ENCODE measurements around the gene CDH8. TPM values are rescaled to one million over a fixed set of nuclear protein-coding genes. Genes with fewer than 3 reads are reported as not detected.
"Not testable (repeated sequence)": the region's sequence is repeated elsewhere in the genome, so short reads cannot be mapped to it uniquely, and the experiment has no call there.

CDH8 gene
- total RNA-seq, 1 donor from 2014 or later, result 0.78 TPM

DNA sequence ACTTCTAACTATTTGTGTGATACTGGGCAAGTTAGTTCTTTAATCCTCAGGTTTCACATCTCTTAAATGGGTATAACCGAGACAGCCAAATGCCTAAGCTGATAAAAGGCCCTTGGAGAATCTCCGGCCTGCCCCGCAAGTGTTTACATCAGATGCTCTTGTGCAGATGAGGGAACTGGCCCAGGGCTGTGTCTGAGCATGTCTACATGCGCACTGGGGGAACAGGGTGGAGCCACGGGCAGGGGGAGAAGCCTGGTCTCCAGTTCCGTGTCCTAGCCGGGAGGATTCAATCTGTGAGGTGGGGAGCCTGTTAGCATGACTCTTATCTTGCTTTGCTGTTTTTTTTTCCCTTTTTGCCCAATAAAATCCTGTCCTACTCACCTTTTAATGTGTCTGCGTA, 222.9 kb downstream of the CDH8 start:
- TF ChIP-seq, protein P1, sequence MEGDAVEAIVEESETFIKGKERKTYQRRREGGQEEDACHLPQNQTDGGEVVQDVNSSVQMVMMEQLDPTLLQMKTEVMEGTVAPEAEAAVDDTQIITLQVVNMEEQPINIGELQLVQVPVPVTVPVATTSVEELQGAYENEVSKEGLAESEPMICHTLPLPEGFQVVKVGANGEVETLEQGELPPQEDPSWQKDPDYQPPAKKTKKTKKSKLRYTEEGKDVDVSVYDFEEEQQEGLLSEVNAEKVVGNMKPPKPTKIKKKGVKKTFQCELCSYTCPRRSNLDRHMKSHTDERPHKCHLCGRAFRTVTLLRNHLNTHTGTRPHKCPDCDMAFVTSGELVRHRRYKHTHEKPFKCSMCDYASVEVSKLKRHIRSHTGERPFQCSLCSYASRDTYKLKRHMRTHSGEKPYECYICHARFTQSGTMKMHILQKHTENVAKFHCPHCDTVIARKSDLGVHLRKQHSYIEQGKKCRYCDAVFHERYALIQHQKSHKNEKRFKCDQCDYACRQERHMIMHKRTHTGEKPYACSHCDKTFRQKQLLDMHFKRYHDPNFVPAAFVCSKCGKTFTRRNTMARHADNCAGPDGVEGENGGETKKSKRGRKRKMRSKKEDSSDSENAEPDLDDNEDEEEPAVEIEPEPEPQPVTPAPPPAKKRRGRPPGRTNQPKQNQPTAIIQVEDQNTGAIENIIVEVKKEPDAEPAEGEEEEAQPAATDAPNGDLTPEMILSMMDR (IDR thresholded peaks at IDR 0.05), result no peak
- Histone ChIP-seq H3K27ac (no peak overlapping the region), H3K36me3 (no peaks in the 10 kb centered on the region), H3K4me1 (no peaks in the 10 kb centered on the region), H3K4me3 (no peak overlapping the region), H3K27me3 (no peaks in the 10 kb centered on the region), H3K9me3 (no peaks in the 10 kb centered on the region)
- no peak for DNase-seq
- ATAC-seq, result no peak
- intact Hi-C loops (cut with DNase I), result no loop called here

DNA sequence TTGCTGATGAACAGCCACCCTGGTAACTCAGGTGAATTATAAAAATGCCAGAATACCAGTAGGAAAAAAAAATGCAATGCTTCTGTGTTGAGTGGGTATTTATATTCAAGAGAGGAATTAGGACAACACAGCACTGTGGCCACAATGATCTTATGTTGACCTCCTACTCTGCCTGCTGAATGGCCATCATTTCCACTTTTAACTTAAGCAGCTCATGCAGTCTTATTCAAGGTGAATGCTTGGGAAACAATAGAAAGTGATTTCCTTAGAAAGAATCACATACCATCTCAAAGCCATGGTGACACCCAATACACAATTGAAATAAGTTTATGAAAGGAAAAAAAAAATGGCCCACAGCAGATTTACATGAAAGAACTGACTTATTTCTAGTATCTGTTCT, 224.0 kb downstream of the CDH8 start:
- Histone ChIP-seq H3K27ac (no peak overlapping the region), H3K36me3 (no peaks in the 10 kb centered on the region), H3K9me3 (no peaks in the 10 kb centered on the region), H3K27me3 (no peaks in the 10 kb centered on the region), H3K4me1 (no peaks in the 10 kb centered on the region), H3K4me3 (no peak overlapping the region)
- intact Hi-C loops (cut with DNase I), result no loop called here
- TF ChIP-seq, protein P1 (IDR thresholded peaks at IDR 0.05), result no peak
- ATAC-seq (no peak), DNase-seq (no peak)

DNA sequence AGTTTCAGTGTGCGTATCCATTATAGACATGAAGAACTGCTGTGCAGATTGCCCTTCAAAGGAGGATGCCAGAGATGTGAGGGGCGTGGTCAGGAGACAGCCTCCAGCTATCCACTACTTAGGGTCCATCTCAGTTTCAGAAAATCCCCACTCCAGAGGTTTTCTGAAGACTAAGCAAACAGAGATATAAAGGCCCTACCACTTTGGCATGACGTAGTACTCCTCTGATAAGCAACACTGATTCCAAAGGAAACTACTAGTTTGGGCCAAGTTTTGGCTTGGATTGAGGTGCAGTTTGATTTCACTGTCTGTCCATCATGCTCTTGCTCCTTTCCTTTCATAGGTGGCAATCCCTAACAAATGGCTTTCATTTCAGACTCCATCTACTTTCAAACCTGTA, 228.7 kb downstream of the CDH8 start:
- no peak for DNase-seq
- H3K27ac ChIP-seq, result no peak overlapping the region
- no peaks in the 10 kb centered on the region for H3K36me3 ChIP-seq
- ATAC-seq, result no peak
- intact Hi-C loops (cut with DNase I), result no loop called here
- no peak overlapping the region for H3K4me3 ChIP-seq
- H3K27me3 ChIP-seq, result no peaks in the 10 kb centered on the region
- no peaks in the 10 kb centered on the region for H3K9me3 ChIP-seq
- no peaks in the 10 kb centered on the region for H3K4me1 ChIP-seq
- TF ChIP-seq, protein P1 (IDR thresholded peaks at IDR 0.05), result no peak

DNA sequence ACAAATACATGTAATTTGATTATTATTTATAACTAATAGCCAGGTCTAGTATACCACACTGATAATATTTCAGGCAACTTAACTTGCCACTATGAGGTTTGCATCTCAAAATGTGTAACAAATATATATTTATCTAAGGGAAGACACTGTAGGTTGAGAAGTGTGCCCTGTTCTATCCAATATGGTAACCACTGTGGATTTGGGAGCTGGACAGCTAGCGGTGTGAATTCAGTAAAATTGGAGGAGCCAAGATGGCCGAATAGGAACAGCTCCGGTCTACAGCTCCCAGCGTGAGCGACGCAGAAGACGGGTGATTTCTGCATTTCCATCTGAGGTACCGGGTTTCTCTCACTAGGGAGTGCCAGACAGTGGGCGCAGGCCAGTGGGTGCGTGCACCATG, 235.0 kb downstream of the CDH8 start:
- intact Hi-C loops (cut with DNase I); H3K27ac ChIP-seq; H3K36me3 ChIP-seq; H3K4me1 ChIP-seq; H3K4me3 ChIP-seq; ATAC-seq; DNase-seq; H3K9me3 ChIP-seq; H3K27me3 ChIP-seq: not testable (repeated sequence)

DNA sequence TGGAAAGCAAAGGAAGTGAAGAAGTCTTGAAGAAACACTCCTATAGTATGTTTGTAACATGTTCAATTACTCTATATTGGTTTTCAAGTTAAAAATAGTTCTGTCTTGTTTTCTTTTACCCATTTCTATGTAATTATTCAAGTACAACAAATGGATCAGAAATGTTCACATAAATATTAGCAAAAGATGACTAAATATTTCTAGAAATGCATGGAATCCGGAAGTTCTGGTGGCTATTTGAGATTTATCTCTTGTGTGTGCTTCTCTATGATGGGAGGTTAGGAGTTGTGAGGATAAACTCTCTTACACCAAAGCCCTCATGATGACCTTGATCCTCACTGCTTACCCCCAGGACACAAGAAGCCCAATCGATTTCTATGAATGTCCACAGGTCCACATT, 237.5 kb downstream of the CDH8 start:
- H3K36me3 ChIP-seq, result no peaks in the 10 kb centered on the region
- H3K4me1 ChIP-seq, result no peaks in the 10 kb centered on the region
- ATAC-seq (no peak), DNase-seq (no peak)
- TF ChIP-seq, protein P1 (IDR thresholded peaks at IDR 0.05), result no peak
- no peaks in the 10 kb centered on the region for H3K9me3 ChIP-seq
- intact Hi-C loops (cut with DNase I), result no loop called here
- no peak overlapping the region for H3K4me3 ChIP-seq
- no peak overlapping the region for H3K27ac ChIP-seq
- no peaks in the 10 kb centered on the region for H3K27me3 ChIP-seq

DNA sequence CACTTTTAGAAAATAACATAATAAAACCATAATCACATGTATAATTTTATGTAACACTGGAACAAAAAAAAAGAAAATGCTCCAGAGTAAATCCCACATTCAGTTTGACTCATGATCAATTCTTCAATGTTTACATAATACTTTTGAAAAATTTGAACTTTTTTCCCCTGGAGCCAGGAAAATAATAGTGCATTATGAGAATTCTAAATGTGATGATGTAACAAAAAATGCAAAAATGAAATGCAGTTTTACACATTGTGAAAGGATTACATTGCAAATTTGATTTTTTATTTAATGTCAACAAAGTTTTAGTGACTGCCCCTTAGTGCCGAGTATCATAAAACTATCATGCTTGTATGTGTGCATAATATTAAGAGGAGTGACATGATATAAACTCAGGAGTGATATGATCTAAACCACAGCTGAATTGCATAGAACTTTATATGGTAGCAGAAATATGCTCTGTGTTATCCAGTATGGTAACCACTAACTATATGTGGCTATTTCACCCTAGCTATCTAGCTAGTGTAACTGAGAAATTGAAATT, 238.2 kb downstream of the CDH8 start:
- Histone ChIP-seq H3K4me1 (no peaks in the 10 kb centered on the region), H3K36me3 (no peaks in the 10 kb centered on the region), H3K9me3 (no peaks in the 10 kb centered on the region), H3K27me3 (no peaks in the 10 kb centered on the region), H3K4me3 (no peak overlapping the region), H3K27ac (no peak overlapping the region)
- ATAC-seq (no peak), DNase-seq (no peak)
- TF ChIP-seq, protein P1 (IDR thresholded peaks at IDR 0.05), result no peak
- intact Hi-C loops (cut with DNase I), result no loop called here
